GM23338 (cell line): ENCODE data around the gene MRPL48. TPM values are rescaled to one million over a fixed set of nuclear protein-coding genes. Genes with fewer than 3 reads are reported as not detected.

Experiments used
- ATAC-seq: fragments of 200-7000 bp; cut with Tn5 transposase; 3 replicates; pipeline ENCODE4 v1.9.1; 2020
- DNase-seq: peaks from one replicate; pipeline ENCODE4 v3.0.0-alpha.2; 2015; ENCODE audit warnings: low spot score
- H2AFZ ChIP-seq: fragments of 200-600 bp; sonication (generic); 2 replicates; pipeline ENCODE4 v1.8.0; 2016; ENCODE audit warnings: antibody characterized with exemption, mild to moderate bottlenecking, moderate library complexity
- H3F3A ChIP-seq: fragments of 200-600 bp; sonication (generic); replicated peaks from 2 replicates; pipeline ENCODE4 v1.8.0; 2017; ENCODE audit warnings: antibody characterized with exemption, mixed run types, low read depth
- H3K27ac ChIP-seq: fragments of 200-600 bp; sonication (generic); 2 replicates; pipeline ENCODE4 v1.6.1; 2016; ENCODE audit warnings: low read depth
- H3K27me3 ChIP-seq: fragments of 200-600 bp; sonication (generic); 2 replicates; pipeline ENCODE4 v1.8.0; 2016; ENCODE audit warnings: mild to moderate bottlenecking, mixed run types, moderate library complexity; ENCODE audit not compliant: insufficient read depth
- H3K36me3 ChIP-seq: fragments of 200-600 bp; sonication (generic); 2 replicates; pipeline ENCODE4 v1.8.0; 2016; ENCODE audit warnings: mild to moderate bottlenecking; ENCODE audit not compliant: insufficient read depth
- H3K4me1 ChIP-seq: fragments of 200-600 bp; sonication (generic); 2 replicates; pipeline ENCODE4 v1.8.0; 2016; ENCODE audit warnings: mild to moderate bottlenecking, moderate library complexity; ENCODE audit not compliant: insufficient read depth
- H3K4me2 ChIP-seq: fragments of 200-600 bp; sonication (generic); 2 replicates; pipeline ENCODE4 v1.7.1; 2017; ENCODE audit warnings: mixed run types
- H3K4me3 ChIP-seq: fragments of 200-600 bp; sonication (generic); 2 replicates; pipeline ENCODE4 v1.6.1; 2016; ENCODE audit warnings: mixed run types
- H3K79me2 ChIP-seq: fragments of 200-600 bp; sonication (generic); replicated peaks from 2 replicates; pipeline ENCODE4 v1.8.0; 2017; ENCODE audit warnings: mild to moderate bottlenecking; ENCODE audit not compliant: insufficient read depth
- H3K9me2 ChIP-seq: fragments of 200-600 bp; sonication (generic); 2 replicates; pipeline ENCODE4 v1.8.0; 2017; ENCODE audit not compliant: insufficient read depth
- H4K20me1 ChIP-seq: fragments of 200-600 bp; sonication (generic); replicated peaks from 2 replicates; pipeline ENCODE4 v1.8.0; 2017; ENCODE audit warnings: mild to moderate bottlenecking; ENCODE audit not compliant: insufficient read depth
- H3K27ac Mint-ChIP-seq: 2 replicates; pipeline ENCODE4 v1.8.0; 2020; ENCODE audit warnings: inconsistent platforms, mild to moderate bottlenecking, moderate library complexity, mixed read lengths
- H3K27me3 Mint-ChIP-seq: 3 replicates; pipeline ENCODE4 v1.8.0; 2022; ENCODE audit warnings: low read depth, mild to moderate bottlenecking, moderate library complexity, mixed read lengths, inconsistent platforms; ENCODE audit not compliant: insufficient read depth, poor library complexity
- H3K36me3 Mint-ChIP-seq: 3 replicates; pipeline ENCODE4 v1.8.0; 2021; ENCODE audit warnings: low read depth, mild to moderate bottlenecking, inconsistent platforms, moderate library complexity, mixed read lengths
- H3K4me1 Mint-ChIP-seq: 3 replicates; pipeline ENCODE4 v1.8.0; 2020; ENCODE audit warnings: mild to moderate bottlenecking, inconsistent platforms, mixed read lengths
- H3K4me3 Mint-ChIP-seq: 3 replicates; pipeline ENCODE4 v1.8.0; 2021; ENCODE audit warnings: moderate library complexity, mild to moderate bottlenecking, inconsistent platforms, mixed read lengths
- H3K9me3 Mint-ChIP-seq: 3 replicates; pipeline ENCODE4 v1.8.0; 2020; ENCODE audit warnings: moderate library complexity, mild to moderate bottlenecking, inconsistent platforms, mixed read lengths
- CREB1 ChIP-seq: fragments of 250-450 bp; sonication (Bioruptor Pico); IDR thresholded peaks from 2 replicates; pipeline ENCODE4 v1.5.0; 2020; ENCODE audit warnings: low read depth, mild to moderate bottlenecking, moderate library complexity
- EZH2 ChIP-seq: fragments of 200-600 bp; sonication (generic); IDR thresholded peaks from one replicate; pipeline ENCODE4 v1.8.0; 2017; ENCODE audit warnings: antibody characterized with exemption, mild to moderate bottlenecking, low read depth; ENCODE audit not compliant: unreplicated experiment
- EZH2phosphoT487 ChIP-seq: fragments of 200-600 bp; sonication (generic); IDR thresholded peaks from one replicate; pipeline ENCODE4 v1.8.1; 2018; ENCODE audit warnings: antibody characterized with exemption; ENCODE audit not compliant: unreplicated experiment
- JUNB ChIP-seq: IDR thresholded peaks from one replicate; pipeline ENCODE4 v1.6.1; 2016; ENCODE audit warnings: antibody characterized with exemption; ENCODE audit not compliant: unreplicated experiment
- POLR2AphosphoS5 ChIP-seq: IDR thresholded peaks from 2 replicates; pipeline ENCODE4 v1.6.1; 2016; ENCODE audit warnings: antibody characterized with exemption, low read depth
- STAT1 ChIP-seq: IDR thresholded peaks from one replicate; pipeline ENCODE4 v1.6.1; 2016; ENCODE audit warnings: antibody characterized with exemption; ENCODE audit not compliant: unreplicated experiment
- ZNF114 ChIP-seq: fragments of 250-450 bp; sonication (Bioruptor Pico); IDR thresholded peaks from 2 replicates; pipeline ENCODE4 v1.5.0; 2020; ENCODE audit warnings: mild to moderate bottlenecking, moderate library complexity
- ZNF331 ChIP-seq: fragments of 250-450 bp; sonication (Bioruptor Pico); IDR thresholded peaks from 2 replicates; pipeline ENCODE4 v1.5.0; 2020; ENCODE audit warnings: low read depth, mild to moderate bottlenecking, moderate library complexity
- polyA plus RNA-seq: library from polyadenylated mRNA; unstranded; fragments of >200 nt; fragmentation: Nextera tagmentation; extraction: Ambion mirVana; gene quantifications from 2 replicates; pipeline ENCODE4 v1.2.1, GENCODE V29; 2016
- total RNA-seq: library from RNA; depleted of rRNA; stranded (reverse); fragments of >200 nt; shearing (Covaris generic); gene quantifications from 2 replicates; pipeline ENCODE4 v1.2.3, GENCODE V29; 2014
- TF ChIP-seq, protein P1 (sequence below): IDR thresholded peaks from one replicate; pipeline ENCODE4 v1.6.1; 2018; ENCODE audit warnings: antibody characterized with exemption; ENCODE audit not compliant: unreplicated experiment
- TF ChIP-seq, protein P2 (sequence below): IDR thresholded peaks from 2 replicates; pipeline ENCODE4 v1.6.1; 2016; ENCODE audit warnings: antibody characterized with exemption
- TF ChIP-seq, protein P3 (sequence below), 2 experiments: fragments of 200-600 bp in 1 of 2; sonication (generic) in 1 of 2; conservative IDR thresholded peaks; 2 replicates each; pipeline versions ENCODE4 v1.5.1 to v1.6.1; 2016 to 2017; ENCODE audit warnings: antibody characterized with exemption in 2 of 2, low read depth in 2 of 2, mild to moderate bottlenecking in 2 of 2, moderate library complexity in 1 of 2

The MRPL48 gene
- total and polyA plus RNA-seq, 2 experiments from 2014 or later = 24.1 to 103 TPM

DNA sequence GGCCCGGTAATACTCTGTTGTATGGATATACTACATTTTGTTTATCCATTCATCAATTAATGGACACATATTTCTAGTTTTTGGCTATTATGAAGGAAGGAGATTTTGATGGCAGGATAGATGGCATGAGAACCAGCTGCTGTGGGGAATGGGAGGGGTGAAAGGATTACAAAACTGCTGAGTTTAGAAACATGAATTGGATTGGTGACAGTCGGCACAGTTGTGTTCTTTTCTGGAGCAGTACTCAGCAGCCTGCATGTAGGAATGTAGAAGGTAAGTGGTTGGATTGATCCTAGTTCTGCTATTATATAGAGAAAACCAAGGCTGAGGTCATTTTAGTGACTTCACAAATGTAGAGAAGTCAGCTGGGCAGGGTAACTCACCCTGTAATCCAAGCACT lies 96.2 kb downstream of the MRPL48 start (continued):
- TF ChIP-seq, protein P1, sequence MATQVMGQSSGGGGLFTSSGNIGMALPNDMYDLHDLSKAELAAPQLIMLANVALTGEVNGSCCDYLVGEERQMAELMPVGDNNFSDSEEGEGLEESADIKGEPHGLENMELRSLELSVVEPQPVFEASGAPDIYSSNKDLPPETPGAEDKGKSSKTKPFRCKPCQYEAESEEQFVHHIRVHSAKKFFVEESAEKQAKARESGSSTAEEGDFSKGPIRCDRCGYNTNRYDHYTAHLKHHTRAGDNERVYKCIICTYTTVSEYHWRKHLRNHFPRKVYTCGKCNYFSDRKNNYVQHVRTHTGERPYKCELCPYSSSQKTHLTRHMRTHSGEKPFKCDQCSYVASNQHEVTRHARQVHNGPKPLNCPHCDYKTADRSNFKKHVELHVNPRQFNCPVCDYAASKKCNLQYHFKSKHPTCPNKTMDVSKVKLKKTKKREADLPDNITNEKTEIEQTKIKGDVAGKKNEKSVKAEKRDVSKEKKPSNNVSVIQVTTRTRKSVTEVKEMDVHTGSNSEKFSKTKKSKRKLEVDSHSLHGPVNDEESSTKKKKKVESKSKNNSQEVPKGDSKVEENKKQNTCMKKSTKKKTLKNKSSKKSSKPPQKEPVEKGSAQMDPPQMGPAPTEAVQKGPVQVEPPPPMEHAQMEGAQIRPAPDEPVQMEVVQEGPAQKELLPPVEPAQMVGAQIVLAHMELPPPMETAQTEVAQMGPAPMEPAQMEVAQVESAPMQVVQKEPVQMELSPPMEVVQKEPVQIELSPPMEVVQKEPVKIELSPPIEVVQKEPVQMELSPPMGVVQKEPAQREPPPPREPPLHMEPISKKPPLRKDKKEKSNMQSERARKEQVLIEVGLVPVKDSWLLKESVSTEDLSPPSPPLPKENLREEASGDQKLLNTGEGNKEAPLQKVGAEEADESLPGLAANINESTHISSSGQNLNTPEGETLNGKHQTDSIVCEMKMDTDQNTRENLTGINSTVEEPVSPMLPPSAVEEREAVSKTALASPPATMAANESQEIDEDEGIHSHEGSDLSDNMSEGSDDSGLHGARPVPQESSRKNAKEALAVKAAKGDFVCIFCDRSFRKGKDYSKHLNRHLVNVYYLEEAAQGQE = no peak
- no peak for TF ChIP-seq ZNF114 (CRISPR knock-in tag)
- TF ChIP-seq, protein P2, sequence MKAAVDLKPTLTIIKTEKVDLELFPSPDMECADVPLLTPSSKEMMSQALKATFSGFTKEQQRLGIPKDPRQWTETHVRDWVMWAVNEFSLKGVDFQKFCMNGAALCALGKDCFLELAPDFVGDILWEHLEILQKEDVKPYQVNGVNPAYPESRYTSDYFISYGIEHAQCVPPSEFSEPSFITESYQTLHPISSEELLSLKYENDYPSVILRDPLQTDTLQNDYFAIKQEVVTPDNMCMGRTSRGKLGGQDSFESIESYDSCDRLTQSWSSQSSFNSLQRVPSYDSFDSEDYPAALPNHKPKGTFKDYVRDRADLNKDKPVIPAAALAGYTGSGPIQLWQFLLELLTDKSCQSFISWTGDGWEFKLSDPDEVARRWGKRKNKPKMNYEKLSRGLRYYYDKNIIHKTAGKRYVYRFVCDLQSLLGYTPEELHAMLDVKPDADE = no peak
- no peak for TF ChIP-seq EZH2phosphoT487
- TF ChIP-seq, protein P3, sequence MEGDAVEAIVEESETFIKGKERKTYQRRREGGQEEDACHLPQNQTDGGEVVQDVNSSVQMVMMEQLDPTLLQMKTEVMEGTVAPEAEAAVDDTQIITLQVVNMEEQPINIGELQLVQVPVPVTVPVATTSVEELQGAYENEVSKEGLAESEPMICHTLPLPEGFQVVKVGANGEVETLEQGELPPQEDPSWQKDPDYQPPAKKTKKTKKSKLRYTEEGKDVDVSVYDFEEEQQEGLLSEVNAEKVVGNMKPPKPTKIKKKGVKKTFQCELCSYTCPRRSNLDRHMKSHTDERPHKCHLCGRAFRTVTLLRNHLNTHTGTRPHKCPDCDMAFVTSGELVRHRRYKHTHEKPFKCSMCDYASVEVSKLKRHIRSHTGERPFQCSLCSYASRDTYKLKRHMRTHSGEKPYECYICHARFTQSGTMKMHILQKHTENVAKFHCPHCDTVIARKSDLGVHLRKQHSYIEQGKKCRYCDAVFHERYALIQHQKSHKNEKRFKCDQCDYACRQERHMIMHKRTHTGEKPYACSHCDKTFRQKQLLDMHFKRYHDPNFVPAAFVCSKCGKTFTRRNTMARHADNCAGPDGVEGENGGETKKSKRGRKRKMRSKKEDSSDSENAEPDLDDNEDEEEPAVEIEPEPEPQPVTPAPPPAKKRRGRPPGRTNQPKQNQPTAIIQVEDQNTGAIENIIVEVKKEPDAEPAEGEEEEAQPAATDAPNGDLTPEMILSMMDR (conservative IDR thresholded peaks at IDR 0.05; ENCODE audit: low read depth in 2 of 2) = no peak
- no peak for TF ChIP-seq CREB1 (CRISPR knock-in tag)
- no peak for TF ChIP-seq EZH2

DNA sequence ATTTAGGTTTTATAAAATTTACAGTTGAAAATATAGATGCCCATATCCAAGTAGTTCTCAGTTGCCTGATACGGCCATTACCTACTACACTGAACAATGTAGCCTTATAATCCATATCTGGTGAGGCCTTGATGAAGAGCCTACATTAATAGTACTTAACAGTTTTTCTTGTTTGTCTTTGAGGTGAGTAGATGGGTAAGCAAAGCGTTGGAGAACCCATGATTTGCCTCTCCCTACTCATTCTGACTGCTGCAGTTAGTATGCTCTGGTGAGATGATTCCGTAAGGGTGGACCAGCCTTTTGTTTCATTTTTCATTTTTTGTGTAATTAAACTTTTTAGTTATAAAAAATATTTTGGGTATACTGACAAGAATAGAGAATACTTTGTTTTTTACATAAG lies 100.6 kb downstream of the MRPL48 start:
- Mint-ChIP-seq H3K4me3 (no peak overlapping the region), H3K27ac (no peak overlapping the region), H3K27me3 (peaks cover 3% of the 10 kb centered on the region), H3K4me1 (no peaks in the 10 kb centered on the region), H3K9me3 (no peaks in the 10 kb centered on the region), H3K36me3 (peaks cover 13% of the 10 kb centered on the region)
- Histone ChIP-seq H3K27me3 (no peaks in the 10 kb centered on the region), H4K20me1 (no peaks in the 10 kb centered on the region; the same call in 1 of the 2 replicates), H2AFZ (no peak overlapping the region), H3K4me1 (no peaks in the 10 kb centered on the region), H3K27ac (no peak overlapping the region), H3F3A (no peaks in the 10 kb centered on the region), H3K9me2 (no peaks in the 10 kb centered on the region), H3K79me2 (no peaks in the 10 kb centered on the region), H3K4me2 (no peak overlapping the region), H3K4me3 (no peak overlapping the region), H3K36me3 (peaks cover 6% of the 10 kb centered on the region; the same call in 1 of the 2 replicates)
- no peak for ATAC-seq
- no peak for DNase-seq
- TF ChIP-seq, protein P1 = no peak
- TF ChIP-seq STAT1 (no peak), ZNF114 (CRISPR knock-in tag) (no peak), JUNB (no peak), POLR2AphosphoS5 (no peak), EZH2phosphoT487 (no peak), EZH2 (no peak), ZNF331 (CRISPR knock-in tag) (no peak)
- TF ChIP-seq, protein P3 (conservative IDR thresholded peaks at IDR 0.05; ENCODE audit: low read depth in 2 of 2) = no peak
